Lower leg skin (tissue), 3 donors: Measurements from ENCODE around the gene MYO1B.

ENCODE experiments used
- CTCF ChIP-seq, 3 donors: fragments of 450-650 bp; IDR thresholded peaks; one replicate each; pipeline ENCODE4 v1.5.1; 2016; ENCODE audit warnings: antibody characterized with exemption in 3 of 3, mild to moderate bottlenecking in 3 of 3, moderate library complexity in 2 of 3
- POLR2A ChIP-seq, 2 donors: fragments of 450-650 bp; IDR thresholded peaks; one replicate each; pipeline ENCODE4 v1.6.1; 2016 to 2017; ENCODE audit warnings: antibody characterized with exemption in 2 of 2, mild to moderate bottlenecking in 1 of 2, moderate library complexity in 1 of 2

- no peak for TF ChIP-seq CTCF (IDR thresholded peaks at IDR 0.05)
- no peak for TF ChIP-seq POLR2A (IDR thresholded peaks at IDR 0.05)
Measured at GRCh38 chr2:191228861-191229260, 16.3 kb upstream of the MYO1B start.
